Kidney capillary endothelial cell (primary cell): Measurements from ENCODE around the gene NAV1.

ENCODE experiments used
- DNase-seq: peaks from one replicate; pipeline ENCODE4 v3.0.0-alpha.2; 2018; ENCODE audit warnings: low spot score

Gene NAV1

DNA sequence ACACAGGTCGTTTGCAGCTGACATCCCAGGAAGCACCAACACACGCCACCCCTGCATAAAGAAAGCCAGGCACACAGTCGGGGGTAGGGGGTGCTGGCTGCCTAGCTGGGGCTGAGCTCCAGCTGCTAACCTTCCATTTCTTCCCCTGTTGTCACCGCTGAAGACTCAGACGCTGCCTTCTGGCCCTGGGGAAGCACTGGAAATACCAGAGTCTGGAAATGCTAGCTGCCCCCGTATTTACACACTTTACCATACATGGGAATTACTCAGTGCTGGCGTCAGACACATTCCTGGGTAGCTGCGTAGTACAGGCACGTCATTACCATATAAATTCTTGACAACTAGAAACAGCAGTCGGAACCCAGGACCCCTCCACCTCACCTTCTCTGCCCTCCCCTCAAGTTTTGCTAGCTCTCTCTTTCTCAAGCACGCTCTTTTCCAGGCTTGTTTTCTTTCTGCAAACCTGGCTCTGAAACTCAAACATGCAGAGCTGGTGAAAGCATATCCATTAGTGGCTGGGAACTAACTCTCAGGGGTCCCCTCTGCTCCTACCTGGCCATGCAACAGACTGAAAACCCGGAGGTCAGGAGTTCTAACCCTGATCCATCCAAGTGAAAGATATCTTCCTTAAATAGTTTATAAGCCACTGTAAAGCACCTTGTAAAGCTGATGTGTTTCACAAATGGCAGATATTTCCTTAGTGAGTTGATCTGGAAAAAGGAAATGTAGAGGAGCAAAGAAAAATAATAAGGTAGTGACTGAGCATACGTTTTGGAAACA is 35.3 kb upstream of the NAV1 start:
- DNase-seq = peak; percentile 92

DNA sequence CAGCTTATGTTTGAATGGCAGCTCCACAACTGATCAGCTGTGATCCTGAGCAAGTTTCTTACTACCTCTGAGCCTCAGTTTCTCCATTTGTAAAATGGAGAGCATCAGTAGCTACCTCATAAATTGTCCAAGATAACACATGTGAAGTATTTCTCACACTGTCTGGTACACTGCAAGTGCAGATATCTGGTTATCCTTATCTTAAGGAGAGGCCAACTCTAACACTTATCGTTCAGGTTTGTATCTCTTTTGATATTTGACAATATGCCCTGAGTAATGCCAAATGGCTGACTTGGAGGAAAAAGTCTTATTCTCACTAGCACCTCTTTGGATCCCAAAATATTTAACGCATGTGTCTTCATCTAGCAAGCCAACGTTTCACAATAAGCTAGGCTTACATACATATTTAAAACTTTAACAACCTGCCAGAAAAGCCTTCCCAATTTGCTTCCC is 34.7 kb upstream of the NAV1 start:
- no peak for DNase-seq

DNA sequence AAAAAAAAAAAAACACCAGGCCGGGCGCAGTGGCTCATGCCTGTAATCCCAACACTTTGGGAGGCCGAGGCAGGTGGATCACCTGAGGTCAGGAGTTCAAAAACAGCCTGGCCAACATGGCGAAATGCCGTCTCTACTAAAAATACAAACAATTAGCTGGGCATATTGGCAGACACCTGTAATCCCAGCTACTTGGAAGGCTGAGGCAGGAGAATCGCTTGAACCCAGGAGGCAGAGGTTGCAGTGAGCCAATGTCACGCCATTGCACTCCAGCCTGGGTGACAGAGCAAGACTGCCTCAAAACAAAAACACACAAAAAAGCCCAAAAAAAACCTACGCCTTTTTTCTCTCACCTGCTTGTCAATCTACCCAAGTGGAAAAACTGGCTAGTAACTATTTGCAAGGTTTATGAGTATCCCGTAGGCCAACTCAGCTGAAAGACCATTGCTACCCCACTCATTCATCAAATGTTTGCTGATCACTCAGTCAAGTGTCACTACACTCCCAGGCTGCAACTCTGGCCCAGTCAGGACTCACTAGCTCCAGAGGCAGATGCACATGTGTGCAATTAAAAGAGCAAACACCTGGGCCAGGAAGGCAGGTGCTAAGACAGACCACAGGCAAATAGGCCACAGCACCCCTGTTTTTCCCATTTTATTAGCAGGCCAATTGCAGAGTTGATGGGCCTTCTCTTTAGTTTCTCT is 34.0 kb upstream of the NAV1 start:
- no peak for DNase-seq

DNA sequence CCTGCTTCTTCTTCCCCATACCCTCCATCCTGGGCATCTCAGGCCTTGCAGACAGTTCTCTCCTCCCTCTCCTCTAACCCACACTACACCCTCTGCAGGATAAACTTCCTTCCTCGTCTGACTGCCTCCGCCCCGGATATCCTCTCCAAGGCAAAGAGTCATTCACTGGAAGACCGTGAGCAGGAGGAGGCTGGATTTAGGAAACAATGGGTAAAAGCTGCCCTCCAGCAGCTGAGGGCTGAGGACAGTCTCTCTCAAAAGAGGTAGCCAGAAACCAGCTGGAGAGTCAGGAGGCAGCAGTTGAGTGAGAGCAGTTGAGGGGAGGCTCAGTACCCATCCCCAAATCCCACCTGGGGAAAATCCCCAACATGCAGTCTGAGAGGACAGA is 33.4 kb upstream of the NAV1 start:
- peak; percentile 88 for DNase-seq

DNA sequence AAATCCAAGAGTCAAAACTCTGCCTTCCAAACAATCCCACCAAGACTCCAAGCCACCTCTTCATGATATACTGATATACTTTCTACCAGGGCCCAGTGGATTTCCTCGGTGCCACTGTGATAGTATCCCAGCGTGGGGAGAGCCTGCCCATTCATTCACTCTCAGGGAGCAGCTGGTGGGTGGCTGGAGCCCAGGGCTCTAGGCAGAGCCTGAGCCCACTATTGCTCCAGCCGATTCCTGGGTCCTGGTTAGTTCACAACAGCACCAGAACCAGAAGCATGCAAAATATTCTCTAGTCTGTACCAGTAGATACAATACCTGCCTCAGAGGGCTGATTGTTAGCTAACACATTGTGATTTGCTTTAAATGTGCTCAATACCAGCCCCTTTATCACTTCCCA is 32.8 kb upstream of the NAV1 start:
- no peak for DNase-seq

DNA sequence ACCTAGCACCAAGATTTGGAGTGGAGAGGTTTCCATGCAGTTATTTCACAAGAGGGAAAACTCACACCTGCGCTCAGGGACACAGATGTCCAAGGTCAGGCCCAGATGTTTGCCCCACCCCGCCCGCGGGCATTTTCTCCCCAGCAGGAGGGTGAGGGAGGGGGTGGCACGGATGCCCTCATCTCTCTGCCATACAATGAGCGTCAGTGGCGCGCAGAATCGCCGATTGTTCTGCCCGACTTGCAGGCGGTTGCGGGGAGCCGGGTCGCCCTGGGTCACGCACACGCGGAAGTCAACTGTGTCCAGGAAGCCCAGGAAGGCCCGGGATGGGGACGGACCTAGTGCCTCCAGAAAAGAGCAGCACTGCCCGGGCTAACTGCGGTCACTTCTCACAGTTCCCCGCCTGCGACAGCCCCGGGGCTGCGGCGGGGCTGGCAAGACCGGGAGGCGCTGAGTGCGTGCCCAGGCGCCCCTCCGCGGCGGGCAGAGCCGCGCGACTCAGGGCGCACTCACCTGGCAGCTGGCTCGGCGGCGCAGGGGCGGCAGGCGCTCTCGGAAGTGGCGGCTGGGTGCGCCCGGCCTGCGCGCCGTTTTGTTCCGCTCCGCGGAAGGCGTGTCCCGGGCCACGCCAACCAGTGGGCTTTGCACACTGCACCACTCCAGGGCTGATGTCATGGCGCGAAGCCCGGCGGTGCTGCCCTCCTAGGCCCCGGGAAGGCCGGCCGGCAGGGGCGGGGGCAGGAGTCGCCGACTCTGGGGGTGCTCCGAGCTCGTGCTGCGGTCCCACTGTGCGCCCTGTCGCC is 32.2 kb upstream of the NAV1 start, which contains the start of gene CSRP1:
Gene CSRP1, minus strand, starts transcription at position 567 of the 803 bp plus-strand sequence. CDS start 10,820 bp downstream, outside the sequence.
- DNase-seq = peak; percentile 67

DNA sequence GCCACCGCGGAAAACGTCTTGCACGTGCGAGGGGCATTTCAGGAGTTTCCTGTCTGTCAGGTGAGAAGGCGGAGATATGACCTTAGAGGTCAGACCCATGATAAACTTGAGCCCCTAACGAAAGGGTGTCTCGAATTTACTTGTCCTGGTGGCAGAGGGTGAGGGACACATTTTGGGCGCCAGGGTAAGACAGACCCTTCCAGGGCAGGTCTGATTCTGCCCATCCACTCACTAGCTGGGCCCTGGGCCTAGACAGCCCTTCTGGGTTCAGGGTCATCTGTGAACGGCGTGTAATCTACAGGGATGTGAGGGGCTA is 31.6 kb upstream of the NAV1 start:
- DNase-seq = no peak

DNA sequence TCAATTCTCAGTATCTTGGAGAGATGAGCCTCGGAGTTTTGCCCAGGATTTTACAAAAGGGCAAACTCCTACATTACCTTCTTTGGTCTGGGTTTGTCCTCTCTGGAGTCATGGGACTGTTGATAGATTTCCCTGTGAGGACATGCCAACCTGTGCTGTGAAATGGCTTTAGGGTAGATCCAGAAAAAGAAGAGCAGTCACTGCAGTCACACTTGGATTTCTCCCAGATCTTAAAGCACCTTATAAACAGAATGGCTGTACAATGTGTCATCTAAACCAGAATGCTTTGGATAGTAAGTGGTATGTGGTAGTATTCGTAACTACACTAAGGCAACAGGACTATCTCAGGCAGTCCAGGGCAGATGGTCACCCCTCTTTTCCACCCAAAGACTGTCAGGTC is 30.1 kb upstream of the NAV1 start:
- DNase-seq = no peak

DNA sequence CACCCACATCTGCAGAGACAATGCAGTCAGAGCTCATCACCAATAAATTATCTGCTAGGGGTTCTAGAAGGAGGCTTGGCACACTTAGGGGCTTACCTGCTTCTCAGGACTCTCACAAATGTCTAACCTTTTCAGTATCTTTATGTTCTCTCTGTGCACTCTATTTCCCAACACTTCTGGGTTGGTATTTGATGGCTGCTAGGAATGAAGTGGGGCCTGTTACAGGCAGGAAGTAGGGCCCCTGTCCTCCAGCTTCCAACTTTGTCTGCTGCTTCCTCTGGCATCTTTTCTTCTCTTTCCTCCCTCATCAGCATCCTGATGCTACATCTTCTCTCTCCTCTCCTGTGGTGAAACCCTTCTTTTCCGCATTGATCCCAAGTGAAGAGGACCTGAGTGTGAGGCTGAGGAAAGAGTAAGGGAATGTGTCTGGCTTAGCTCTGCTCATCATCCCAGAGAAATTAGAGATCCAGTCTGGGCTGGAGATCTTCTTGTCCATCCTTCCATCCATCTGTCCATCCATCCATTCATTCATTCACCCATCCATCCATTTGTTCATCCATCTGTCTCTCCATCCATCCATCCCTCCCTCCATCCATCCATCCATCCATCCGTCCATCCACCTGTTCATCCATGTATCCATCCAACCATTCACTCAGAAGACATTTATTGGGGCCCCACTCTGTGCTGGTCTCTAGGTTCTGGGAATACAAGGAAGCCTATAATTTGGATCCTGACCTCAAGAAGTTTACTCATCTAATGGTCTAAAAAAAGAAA is 29.1 kb upstream of the NAV1 start:
- DNase-seq = no peak

DNA sequence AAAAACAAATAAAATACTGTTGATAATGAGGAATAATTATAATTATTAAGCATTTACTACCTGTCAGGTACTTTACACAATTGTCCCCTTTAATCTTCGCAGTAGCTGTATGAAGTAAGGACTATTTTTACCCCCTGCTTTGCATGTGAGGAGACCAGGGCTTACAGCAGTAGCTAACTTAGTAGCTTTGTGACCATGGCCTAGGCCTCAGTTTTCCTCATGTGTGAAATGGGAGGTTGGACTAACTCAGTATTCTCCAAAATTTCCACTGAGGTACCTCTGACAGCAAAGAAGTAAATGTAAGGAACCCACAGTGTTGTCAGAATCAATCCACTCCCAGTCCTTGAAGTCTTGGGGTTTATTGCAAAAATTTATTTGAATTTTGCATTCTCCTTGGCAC is 28.2 kb upstream of the NAV1 start:
- no peak for DNase-seq

DNA sequence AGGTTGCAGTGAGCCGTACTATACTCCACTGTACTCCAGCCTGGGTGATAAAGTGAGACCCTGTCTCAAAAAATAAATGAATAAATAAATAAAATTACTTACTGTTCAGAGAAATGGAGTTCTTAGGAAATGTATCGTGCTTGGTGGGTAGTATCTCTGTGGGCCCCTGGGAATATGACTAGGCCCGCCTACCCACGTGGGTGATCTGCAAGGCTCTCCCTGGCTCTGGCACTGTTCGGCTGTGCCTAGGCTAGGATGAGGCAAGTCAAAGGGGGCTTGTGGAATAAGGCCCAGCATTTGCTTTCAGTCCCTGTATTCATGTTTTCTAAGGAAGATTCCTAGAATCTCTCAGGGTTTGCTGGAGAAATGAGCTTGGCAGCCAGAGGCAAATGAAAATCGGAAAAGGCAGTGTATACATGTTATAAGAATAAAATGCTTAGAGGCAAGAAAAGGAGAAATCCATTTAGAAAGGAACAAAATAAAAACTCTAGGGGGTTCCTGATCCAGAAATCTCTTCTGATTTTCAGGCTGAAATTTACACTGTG is 27.5 kb upstream of the NAV1 start:
- DNase-seq = no peak

DNA sequence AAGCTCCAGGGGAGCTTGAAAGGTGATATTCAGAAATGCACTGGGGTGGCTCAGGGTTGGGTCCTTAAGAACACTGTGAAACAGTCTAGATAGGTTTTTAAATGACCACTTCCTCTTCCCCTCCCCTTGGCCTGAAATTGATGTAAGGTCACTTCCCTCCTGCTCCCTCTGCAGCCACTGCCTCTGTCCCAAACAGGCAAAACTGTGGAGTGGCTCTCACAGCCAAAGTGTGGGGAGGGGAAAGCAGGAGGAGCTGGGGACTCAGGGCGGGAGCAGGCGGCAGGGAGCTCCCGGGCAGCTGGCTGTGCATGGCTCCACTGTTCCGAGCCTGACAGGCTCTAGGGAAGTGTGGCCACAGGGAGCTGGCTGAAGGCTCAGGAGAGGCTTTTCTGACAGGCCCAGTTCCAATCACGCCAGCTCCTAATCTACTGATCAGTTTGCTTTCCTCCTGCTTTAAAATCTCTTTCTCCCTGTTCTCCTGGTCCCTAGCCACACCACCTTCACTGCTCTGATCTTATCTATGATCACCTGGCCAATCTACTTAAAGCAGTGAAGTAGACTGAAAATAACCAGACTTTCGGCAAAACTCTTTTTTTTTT is 26.9 kb upstream of the NAV1 start:
- DNase-seq = no peak

DNA sequence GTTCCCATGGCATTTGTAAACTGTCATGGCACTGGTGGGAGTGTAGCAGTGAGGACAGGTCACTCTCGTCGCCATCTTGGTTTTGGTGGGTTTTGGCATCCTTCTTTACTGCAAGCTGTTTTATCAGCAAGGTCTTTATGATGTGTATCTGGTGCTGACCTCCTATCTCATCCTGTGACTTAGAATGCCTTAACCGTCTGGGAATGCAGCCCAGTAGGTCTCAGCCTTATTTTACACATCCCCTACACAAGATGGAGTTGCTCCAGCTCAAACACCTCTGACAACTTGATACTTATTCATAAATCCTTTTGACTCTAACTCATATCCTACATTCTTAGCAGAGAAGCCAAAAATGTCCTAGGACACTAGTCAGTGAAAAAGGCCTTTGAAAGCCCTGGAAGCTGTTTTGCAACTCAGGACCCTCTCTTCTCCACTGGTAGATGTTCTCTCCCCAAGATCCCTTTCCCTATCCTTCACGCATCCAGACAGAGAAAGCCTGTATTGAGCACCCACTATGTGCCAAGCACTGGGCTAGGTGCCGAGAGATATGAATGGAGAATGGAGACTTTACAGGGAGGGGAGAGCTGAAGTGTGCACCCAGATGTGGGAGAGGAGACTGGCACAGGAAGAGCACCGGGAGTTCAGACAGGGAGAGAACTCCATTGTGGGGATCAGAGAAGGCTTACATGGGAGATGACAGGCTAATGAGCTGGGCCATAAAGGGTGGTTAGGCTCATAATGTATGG is 25.3 kb upstream of the NAV1 start:
- DNase-seq = no peak

DNA sequence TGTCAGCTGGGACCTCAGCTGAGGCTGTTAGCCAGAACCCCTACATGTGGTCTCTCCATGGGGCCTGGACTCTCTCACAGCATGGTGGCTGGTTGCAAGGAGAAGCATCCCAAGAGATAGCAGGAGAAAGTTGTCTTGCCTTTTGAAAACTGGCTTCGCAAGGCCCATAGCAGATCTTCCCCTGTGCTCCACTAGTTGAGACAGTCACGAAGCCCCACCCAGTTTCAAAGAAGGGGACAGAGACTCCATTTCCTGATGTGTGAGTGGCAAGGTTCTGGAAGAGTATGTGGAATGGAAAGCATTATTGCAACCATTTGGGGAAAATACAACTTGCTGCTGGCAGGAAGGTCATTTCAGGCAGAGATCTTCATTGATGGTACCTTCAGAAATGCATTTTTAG is 24.5 kb upstream of the NAV1 start:
- DNase-seq = no peak

DNA sequence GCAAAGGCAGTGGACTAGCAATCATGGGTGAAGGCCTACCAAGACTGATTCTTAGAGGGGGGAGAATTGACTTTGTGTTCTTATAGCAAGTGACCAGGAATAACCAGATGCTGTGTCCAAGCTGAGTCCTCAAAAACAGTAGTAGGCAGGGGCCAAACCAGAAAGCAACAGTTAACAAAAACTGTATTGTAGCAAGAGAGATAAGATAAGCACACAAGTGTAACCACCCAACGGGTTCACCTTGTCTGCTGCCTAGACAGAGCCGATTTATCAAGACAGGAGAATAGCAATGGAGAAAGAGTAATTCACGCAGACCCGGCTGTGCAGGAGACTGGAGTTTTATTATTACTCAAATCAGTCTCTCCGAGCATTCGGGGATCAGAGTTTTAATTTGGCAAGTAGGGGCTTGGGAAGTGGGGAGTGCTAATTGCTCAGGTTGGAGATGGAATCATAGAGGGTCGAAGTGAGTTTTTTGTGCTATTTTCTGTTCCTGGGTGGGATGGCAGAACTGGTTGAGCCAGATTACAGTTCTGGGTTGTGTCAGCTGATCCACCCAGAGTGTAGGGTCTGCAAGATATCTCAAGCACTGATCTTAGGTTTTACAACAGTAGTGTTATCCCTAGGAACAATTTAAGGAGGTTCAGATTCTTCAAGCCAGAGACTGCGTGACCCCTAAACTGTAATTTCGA is 23.7 kb upstream of the NAV1 start:
- DNase-seq = no peak

DNA sequence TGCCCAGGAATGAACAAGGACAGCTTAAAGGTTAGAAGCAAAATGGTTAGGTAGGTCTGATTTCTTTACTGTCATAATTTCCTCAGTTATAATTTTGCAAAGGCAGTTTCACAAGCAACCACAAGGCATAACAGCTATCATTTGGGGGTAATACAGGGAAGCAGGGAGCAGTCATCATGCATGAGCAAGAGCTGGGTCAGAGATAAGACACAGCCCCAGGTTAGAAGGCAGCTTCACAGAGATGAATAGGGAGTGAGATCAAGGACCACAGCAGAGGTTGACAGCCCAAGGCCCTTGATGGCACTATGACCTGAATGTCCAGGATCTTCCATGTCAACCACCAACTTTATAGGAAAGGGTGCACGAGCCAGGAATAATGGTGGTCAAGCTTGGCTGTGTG is 23.0 kb upstream of the NAV1 start:
- no peak for DNase-seq

DNA sequence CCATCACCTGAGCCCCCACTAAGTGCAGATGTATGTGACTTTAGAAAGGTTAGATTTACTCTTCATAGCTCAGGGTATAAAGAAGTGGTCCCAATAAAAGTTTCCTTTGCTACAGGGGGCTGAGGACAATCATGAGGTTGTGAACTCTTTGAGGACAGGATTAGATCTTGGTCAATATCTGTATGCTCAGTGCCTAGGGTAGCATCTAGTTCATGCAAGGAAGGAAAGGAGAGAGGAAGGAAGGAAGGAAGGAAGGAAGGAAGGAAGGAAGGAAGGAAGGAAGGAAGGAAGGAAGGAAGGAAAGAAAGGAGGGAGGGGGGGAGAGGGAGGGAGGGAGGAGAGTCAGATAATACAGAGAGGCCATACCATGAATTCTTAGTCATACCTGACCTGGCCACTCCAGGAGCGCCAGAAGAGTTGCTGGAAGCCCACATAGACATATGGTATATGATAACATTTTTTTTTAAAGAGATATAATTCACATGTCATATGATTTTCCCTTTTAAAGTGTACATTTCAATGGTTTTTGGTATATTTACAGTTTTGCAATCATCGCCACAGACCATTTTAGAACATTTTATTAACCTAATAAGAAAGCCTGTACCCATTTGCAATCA is 22.3 kb upstream of the NAV1 start:
- DNase-seq = no peak

DNA sequence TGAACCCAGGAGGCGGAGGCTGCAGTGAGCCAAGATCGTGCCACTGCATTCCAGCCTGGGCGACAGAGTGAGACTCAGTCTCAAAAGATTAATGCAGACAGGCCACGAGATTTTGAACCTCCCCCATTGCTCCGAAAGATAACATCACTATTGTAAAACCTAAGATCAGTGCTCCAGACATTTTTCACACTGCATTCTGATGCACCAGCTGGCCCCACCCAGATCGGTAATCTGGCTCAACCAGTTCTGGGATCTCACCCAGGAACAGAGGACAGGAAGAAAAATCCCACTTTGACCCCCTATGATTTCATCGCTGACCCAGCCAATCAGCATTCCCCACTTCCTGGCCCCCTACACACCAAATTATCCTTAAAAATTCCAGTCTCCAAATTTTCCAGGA is 21.3 kb upstream of the NAV1 start:
- no peak for DNase-seq

DNA sequence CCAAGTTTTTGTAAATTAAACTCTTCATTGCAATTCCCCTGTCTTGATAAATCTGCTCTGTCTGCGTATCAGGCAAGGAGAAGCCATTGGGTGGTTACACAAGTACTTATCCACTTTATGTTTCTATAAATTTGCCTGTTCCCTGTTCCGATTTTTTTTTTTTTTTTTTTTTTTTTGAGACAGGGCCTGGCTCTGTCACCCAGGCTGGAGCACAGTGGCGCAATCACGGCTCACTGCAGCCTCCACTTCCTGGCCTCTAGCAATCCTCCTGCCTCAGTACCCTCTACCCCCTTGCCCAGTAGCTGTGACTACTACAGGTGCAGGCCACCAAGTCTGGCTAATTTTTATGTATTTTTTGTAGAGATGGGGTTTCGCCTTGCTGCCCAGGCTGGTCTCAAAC is 20.9 kb upstream of the NAV1 start:
- no peak for DNase-seq
